Measurements from ENCODE around the gene C19orf38.
A peak's percentile ranks its signal among the peaks of the same experiment; 100 is the strongest.
"Not testable (repeated sequence)": the region's sequence is repeated elsewhere in the genome, so short reads cannot be mapped to it uniquely, and the experiment has no call there.

C19orf38 gene

GRCh38 chr19:10866495-10866894, 18.3 kb downstream of the C19orf38 start:
- no peaks in the 10 kb centered on the region for H3K36me3 ChIP-seq (replicated peaks in 1 of 2; ENCODE audit: control insufficient read depth in 2 of 2, insufficient read depth in 2 of 2, low read length in 2 of 2)
- H2BK5ac ChIP-seq (ENCODE audit: low read length) = no peak overlapping the region
- H2BK120ac ChIP-seq (ENCODE audit: low read depth, low read length) = no peak overlapping the region
- H3K27me3 ChIP-seq (ENCODE audit: control insufficient read depth in 3 of 3, insufficient read depth in 3 of 3, low read depth in 1 of 3, low read length in 3 of 3) = no peaks in the 10 kb centered on the region
- DNase-seq (ENCODE audit: low spot score) = no peak
- H3K9me3 ChIP-seq (replicated peaks in 1 of 2; ENCODE audit: control insufficient read depth in 2 of 2, insufficient read depth in 1 of 2, low read depth in 1 of 2, low read length in 2 of 2) = no peaks in the 10 kb centered on the region
- H4K91ac ChIP-seq (ENCODE audit: low read depth, low read length, poor library complexity) = no peak overlapping the region
- no peak overlapping the region for H2BK15ac ChIP-seq (ENCODE audit: low read length)
- H3K18ac ChIP-seq (ENCODE audit: low read length) = no peak overlapping the region
- no peaks in the 10 kb centered on the region for H3K79me1 ChIP-seq (ENCODE audit: low read depth, low read length)
- H3K14ac ChIP-seq (ENCODE audit: low read length) = no peak overlapping the region
- no peak overlapping the region for H3K23ac ChIP-seq (ENCODE audit: low read depth, low read length, poor library complexity)
- no peak overlapping the region for H2BK12ac ChIP-seq (ENCODE audit: low read length)
- H3K4ac ChIP-seq (ENCODE audit: low read length) = no peak overlapping the region
- H2AFZ ChIP-seq (ENCODE audit: low read length) = no peak overlapping the region
- no peak overlapping the region for H3K27ac ChIP-seq (replicated peaks; ENCODE audit: low read length)
- H4K8ac ChIP-seq (ENCODE audit: low read depth, low read length) = no peak overlapping the region
- no peak overlapping the region for H3K9ac ChIP-seq (ENCODE audit: low read depth, low read length, poor library complexity)
- H3K4me3 ChIP-seq (ENCODE audit: low read length in 2 of 2) = no peak overlapping the region
- peaks cover 4 to 15% of the 10 kb centered on the region in 2 donors for H3K4me1 ChIP-seq (ENCODE audit: control insufficient read depth in 2 of 2, insufficient read depth in 1 of 2, low read depth in 1 of 2, low read length in 2 of 2)
- H3K4me2 ChIP-seq (ENCODE audit: insufficient read depth, low read length, poor library complexity, severe bottlenecking) = no peak overlapping the region
- H2AK5ac ChIP-seq (ENCODE audit: low read depth, low read length) = no peak overlapping the region
- no CpG with 5 or more reads among the region's 10 CpGs for WGBS, 2 donors (ENCODE audit: extremely low coverage in 2 of 2, insufficient read length in 2 of 2, insufficient replicate concordance in 1 of 2)

GRCh38 chr19:10868872-10869547, 20.8 kb downstream of the C19orf38 start:
- DNase-seq (ENCODE audit: low spot score) = no peak
- H3K18ac ChIP-seq (ENCODE audit: low read length) = peak overlapping the region; percentile 65
- H2BK15ac ChIP-seq (ENCODE audit: low read length) = peak overlapping the region; percentile 53
- no peaks in the 10 kb centered on the region for H3K9me3 ChIP-seq (replicated peaks in 1 of 2; ENCODE audit: control insufficient read depth in 2 of 2, insufficient read depth in 1 of 2, low read depth in 1 of 2, low read length in 2 of 2)
- no peak overlapping the region for H3K23ac ChIP-seq (ENCODE audit: low read depth, low read length, poor library complexity)
- H3K4me3 ChIP-seq (ENCODE audit: low read length in 2 of 2) = no peak overlapping the region
- peaks cover 5% of the 10 kb centered on the region for H3K79me1 ChIP-seq (ENCODE audit: low read depth, low read length)
- H3K4me2 ChIP-seq (ENCODE audit: insufficient read depth, low read length, poor library complexity, severe bottlenecking) = no peak overlapping the region
- H3K14ac ChIP-seq (ENCODE audit: low read length) = peak overlapping the region; percentile 21
- H3K27me3 ChIP-seq (ENCODE audit: control insufficient read depth in 3 of 3, insufficient read depth in 3 of 3, low read depth in 1 of 3, low read length in 3 of 3) = no peaks in the 10 kb centered on the region
- H4K91ac ChIP-seq (ENCODE audit: low read depth, low read length, poor library complexity) = peak overlapping the region; percentile 46
- no peak overlapping the region for H2BK120ac ChIP-seq (ENCODE audit: low read depth, low read length)
- no peak overlapping the region for H3K27ac ChIP-seq (replicated peaks; ENCODE audit: low read length)
- peaks cover 0 to 3% of the 10 kb centered on the region in 2 donors for H3K36me3 ChIP-seq (replicated peaks in 1 of 2; ENCODE audit: control insufficient read depth in 2 of 2, insufficient read depth in 2 of 2, low read length in 2 of 2)
- no peak overlapping the region for H3K9ac ChIP-seq (ENCODE audit: low read depth, low read length, poor library complexity)
- no peak overlapping the region for H4K8ac ChIP-seq (ENCODE audit: low read depth, low read length)
- H2AFZ ChIP-seq (ENCODE audit: low read length) = peak overlapping the region; percentile 40
- peak overlapping the region; percentile 84 for H3K4ac ChIP-seq (ENCODE audit: low read length)
- H2BK12ac ChIP-seq (ENCODE audit: low read length) = peak overlapping the region; percentile 90
- peaks cover 7 to 8% of the 10 kb centered on the region in 2 donors for H3K4me1 ChIP-seq (ENCODE audit: control insufficient read depth in 2 of 2, insufficient read depth in 1 of 2, low read depth in 1 of 2, low read length in 2 of 2)
- H2BK5ac ChIP-seq (ENCODE audit: low read length) = peak overlapping the region; percentile 42
- WGBS, 2 donors (ENCODE audit: extremely low coverage in 2 of 2, insufficient read length in 2 of 2, insufficient replicate concordance in 1 of 2) = no CpG with 5 or more reads among the region's 10 CpGs
- peak overlapping the region; percentile 100 for H2AK5ac ChIP-seq (ENCODE audit: low read depth, low read length)

- Histone ChIP-seq H3K36me3 (replicated peaks in 1 of 2; ENCODE audit: control insufficient read depth in 2 of 2, insufficient read depth in 2 of 2, low read length in 2 of 2) (peaks cover 0 to 12% of the 10 kb centered on the region in 2 donors), H2BK5ac (ENCODE audit: low read length) (peak overlapping the region; percentile 42), H2BK12ac (ENCODE audit: low read length) (peak overlapping the region; percentile 58), H3K27ac (replicated peaks; ENCODE audit: low read length) (peak overlapping the region; percentile 99), H2BK15ac (ENCODE audit: low read length) (peak overlapping the region; percentile 53), H3K18ac (ENCODE audit: low read length) (peak overlapping the region; percentile 92), H4K91ac (ENCODE audit: low read depth, low read length, poor library complexity) (peak overlapping the region; percentile 79), H2AK5ac (ENCODE audit: low read depth, low read length) (peak overlapping the region; percentile 100)
- DNase-seq (ENCODE audit: low spot score); H3K4me3 ChIP-seq (ENCODE audit: low read length in 2 of 2); H3K27me3 ChIP-seq (ENCODE audit: control insufficient read depth in 3 of 3, insufficient read depth in 3 of 3, low read depth in 1 of 3, low read length in 3 of 3); H3K4me2 ChIP-seq (ENCODE audit: insufficient read depth, low read length, poor library complexity, severe bottlenecking); H3K9me3 ChIP-seq (replicated peaks in 1 of 2; ENCODE audit: control insufficient read depth in 2 of 2, insufficient read depth in 1 of 2, low read depth in 1 of 2, low read length in 2 of 2); H3K9ac ChIP-seq (ENCODE audit: low read depth, low read length, poor library complexity); H3K79me1 ChIP-seq (ENCODE audit: low read depth, low read length); H4K8ac ChIP-seq (ENCODE audit: low read depth, low read length); H3K4me1 ChIP-seq (ENCODE audit: control insufficient read depth in 2 of 2, insufficient read depth in 1 of 2, low read depth in 1 of 2, low read length in 2 of 2); H3K14ac ChIP-seq (ENCODE audit: low read length); H3K23ac ChIP-seq (ENCODE audit: low read depth, low read length, poor library complexity); H2BK120ac ChIP-seq (ENCODE audit: low read depth, low read length); H3K4ac ChIP-seq (ENCODE audit: low read length); H2AFZ ChIP-seq (ENCODE audit: low read length): not testable (repeated sequence)
- no CpG with 5 or more reads among the region's 11 CpGs for WGBS, 2 donors (ENCODE audit: extremely low coverage in 2 of 2, insufficient read length in 2 of 2, insufficient replicate concordance in 1 of 2)
Observed at GRCh38 chr19:10869872-10870311, 21.7 kb downstream of the C19orf38 start.

GRCh38 chr19:10870501-10870954, 22.3 kb downstream of the C19orf38 start:
- H3K36me3 ChIP-seq (replicated peaks in 1 of 2; ENCODE audit: control insufficient read depth in 2 of 2, insufficient read depth in 2 of 2, low read length in 2 of 2) = peaks cover 0 to 15% of the 10 kb centered on the region in 2 donors
- H2BK12ac ChIP-seq (ENCODE audit: low read length) = peak overlapping the region; percentile 30
- H2AFZ ChIP-seq (ENCODE audit: low read length) = peak overlapping the region; percentile 94
- no peak for DNase-seq (ENCODE audit: low spot score)
- H3K9me3 ChIP-seq (replicated peaks in 1 of 2; ENCODE audit: control insufficient read depth in 2 of 2, insufficient read depth in 1 of 2, low read depth in 1 of 2, low read length in 2 of 2) = no peaks in the 10 kb centered on the region
- H3K4me2 ChIP-seq (ENCODE audit: insufficient read depth, low read length, poor library complexity, severe bottlenecking) = peak overlapping the region; percentile 87
- peak overlapping the region; percentile 99 for H3K27ac ChIP-seq (replicated peaks; ENCODE audit: low read length)
- H2BK15ac ChIP-seq (ENCODE audit: low read length) = no peak overlapping the region
- no peak overlapping the region for H2AK5ac ChIP-seq (ENCODE audit: low read depth, low read length)
- peak overlapping the region; percentile 93 for H2BK5ac ChIP-seq (ENCODE audit: low read length)
- H2BK120ac ChIP-seq (ENCODE audit: low read depth, low read length) = no peak overlapping the region
- no peak overlapping the region for H3K23ac ChIP-seq (ENCODE audit: low read depth, low read length, poor library complexity)
- H4K91ac ChIP-seq (ENCODE audit: low read depth, low read length, poor library complexity) = no peak overlapping the region
- peak overlapping the region; percentile 86 for H3K9ac ChIP-seq (ENCODE audit: low read depth, low read length, poor library complexity)
- no peaks in the 10 kb centered on the region for H3K27me3 ChIP-seq (ENCODE audit: control insufficient read depth in 3 of 3, insufficient read depth in 3 of 3, low read depth in 1 of 3, low read length in 3 of 3)
- no peak overlapping the region for H4K8ac ChIP-seq (ENCODE audit: low read depth, low read length)
- peak overlapping the region; percentile 97 for H3K18ac ChIP-seq (ENCODE audit: low read length)
- no CpG with 5 or more reads among the region's 22 CpGs for WGBS, 2 donors (ENCODE audit: extremely low coverage in 2 of 2, insufficient read length in 2 of 2, insufficient replicate concordance in 1 of 2)
- H3K4me3 ChIP-seq (ENCODE audit: low read length in 2 of 2) = peak overlapping the region; percentile 50 to 65
- peaks cover 4 to 8% of the 10 kb centered on the region in 2 donors for H3K4me1 ChIP-seq (ENCODE audit: control insufficient read depth in 2 of 2, insufficient read depth in 1 of 2, low read depth in 1 of 2, low read length in 2 of 2)
- peaks cover 5% of the 10 kb centered on the region for H3K79me1 ChIP-seq (ENCODE audit: low read depth, low read length)
- H3K14ac ChIP-seq (ENCODE audit: low read length) = peak overlapping the region; percentile 31
- H3K4ac ChIP-seq (ENCODE audit: low read length) = no peak overlapping the region
